Stimulated activated CD4-positive, alpha-beta T cell treated with anti-CD3 and anti-CD28 coated beads, Interleukin-1b, Interleukin-23, amount 100 ng/mL, for 24 hours (primary cell): Measurements from ENCODE around the gene VWF.
A peak's percentile ranks its signal among the peaks of the same experiment; 100 is the strongest.
"Not testable (repeated sequence)": the region's sequence is repeated elsewhere in the genome, so short reads cannot be mapped to it uniquely, and the experiment has no call there.

Experiments used
- DNase-seq, 4 experiments: peaks; one replicate each; pipeline ENCODE4 v3.0.0-alpha.2; 2020; ENCODE audit warnings: low read depth in 4 of 4, low spot score in 1 of 4

VWF gene

DNA sequence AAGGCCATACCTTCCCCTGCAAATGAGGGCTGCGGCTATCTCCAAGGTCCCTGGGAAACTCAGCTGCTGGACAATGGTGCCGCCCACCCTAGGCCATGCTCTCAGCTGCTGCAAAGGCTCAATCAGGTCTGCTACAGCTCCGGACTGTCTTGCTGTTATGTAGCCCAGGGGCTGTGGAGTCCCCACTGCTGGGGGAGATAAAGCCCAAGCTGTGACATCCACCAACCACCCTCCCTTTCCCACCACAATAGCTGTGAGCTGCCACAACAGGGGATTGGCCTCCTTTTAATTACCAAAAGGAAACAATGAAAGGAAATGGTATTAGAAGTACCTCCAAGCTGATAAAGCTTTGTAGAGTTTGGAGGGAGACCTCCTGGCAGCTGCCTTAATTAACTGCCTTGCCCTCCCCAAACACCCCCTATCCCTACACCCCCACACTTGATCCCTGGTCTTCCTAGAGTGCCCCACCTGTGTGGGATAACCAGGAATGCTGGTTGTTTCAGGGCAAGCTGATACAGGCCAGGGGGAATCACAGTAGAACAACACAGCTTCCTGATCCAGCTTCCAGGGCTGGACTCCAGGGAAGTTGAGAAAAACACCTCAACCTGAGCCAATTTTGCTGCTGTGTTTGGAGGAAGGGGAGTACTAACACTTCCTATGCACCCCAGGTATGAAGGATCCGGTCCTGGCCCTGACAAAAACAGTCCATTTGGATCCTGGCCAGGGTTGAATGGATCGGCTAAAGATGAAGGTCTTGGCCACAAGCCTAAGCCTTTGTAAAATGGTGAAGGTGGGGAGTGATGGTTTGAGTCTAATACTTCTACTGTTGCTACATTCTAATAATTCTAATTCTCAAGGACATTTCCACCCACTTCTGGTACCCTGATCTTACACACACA lies at the start of gene VWF:
Gene VWF, minus strand, starts transcription at position 260 of the 899 bp plus-strand sequence. CDS start 1,474 bp downstream, outside the sequence.
- DNase-seq: no peak

- no peak for DNase-seq
These were observed 48.4 kb upstream of the VWF start for GRCh38 chr12:6172862-6173261.

DNA sequence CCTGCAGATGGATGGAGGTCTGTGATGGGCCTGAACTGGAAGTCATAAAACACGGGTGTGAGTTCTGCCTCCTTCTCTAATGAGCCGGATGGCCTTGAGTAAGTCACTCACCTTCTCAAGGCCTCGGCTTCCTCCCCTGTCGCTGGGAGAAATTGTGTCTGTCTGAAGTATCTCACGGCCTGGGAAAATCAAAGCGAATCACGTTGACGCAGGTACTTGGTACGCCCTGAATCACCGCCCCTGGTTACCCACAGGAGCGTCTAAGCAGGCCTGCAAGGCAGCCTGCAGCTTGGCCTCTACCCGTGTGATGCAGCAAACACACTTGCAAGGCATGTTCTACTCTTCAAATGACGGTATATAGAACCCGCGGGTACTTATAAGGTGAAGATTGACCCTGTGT lies 47.6 kb upstream of the VWF start:
- no peak for DNase-seq

DNA sequence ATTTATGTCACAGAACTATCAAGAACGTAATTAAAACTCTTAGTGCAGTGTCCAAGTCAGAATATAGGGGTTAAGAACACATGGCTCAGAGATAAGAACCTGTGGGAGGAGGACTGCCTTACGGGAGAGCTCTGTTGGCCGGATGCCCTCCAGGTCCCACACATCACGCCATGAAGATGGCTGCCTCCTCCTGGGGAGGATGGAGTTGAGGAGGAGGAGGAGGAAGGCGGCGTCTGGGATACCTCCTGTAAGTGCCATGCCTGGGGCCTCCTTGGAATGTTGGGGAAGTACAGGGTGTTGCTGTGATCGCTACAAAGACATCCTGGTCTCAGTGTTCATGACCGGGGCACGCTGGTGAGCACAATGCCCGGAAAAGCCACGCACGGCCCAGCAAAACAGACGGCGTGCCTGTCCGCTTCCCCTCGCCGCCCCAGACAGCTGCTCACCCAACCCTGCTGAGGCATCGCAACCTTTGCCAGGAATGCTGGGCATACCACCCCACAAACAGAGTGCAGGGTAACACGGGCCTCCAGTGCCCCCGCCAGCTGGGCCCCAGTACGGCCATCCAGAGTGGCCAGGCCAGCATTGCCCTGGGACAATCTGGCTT lies 47.0 kb upstream of the VWF start:
- DNase-seq: no peak

- DNase-seq: peak; percentile 18 to 59 (median 30)
These were observed 43.1 kb upstream of the VWF start for GRCh38 chr12:6167327-6168280.

DNA sequence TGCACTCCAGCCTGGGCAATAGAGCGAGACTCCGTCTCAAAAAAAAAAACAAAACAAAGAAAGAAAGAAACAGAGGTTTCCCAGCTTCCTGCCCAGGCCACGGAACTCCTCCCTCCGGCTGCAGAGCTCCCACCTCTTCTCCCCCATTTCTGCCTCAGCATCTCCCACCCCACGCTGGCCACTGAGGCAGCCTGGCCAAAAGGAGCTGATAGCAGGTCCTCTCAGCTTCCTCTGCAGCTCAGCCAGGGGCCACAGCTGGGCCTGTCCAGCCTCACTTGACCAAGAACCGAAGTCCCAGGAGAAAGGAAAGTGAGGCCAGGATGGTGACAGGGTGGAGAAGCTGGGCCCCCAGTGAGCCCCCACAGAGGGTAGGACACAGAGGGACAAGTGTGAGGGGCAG lies 42.3 kb upstream of the VWF start:
- no peak for DNase-seq

- no peak for DNase-seq
These were observed 40.9 kb upstream of the VWF start for GRCh38 chr12:6165395-6165794.

GRCh38 chr12:6163416-6164060 lies 39.1 kb upstream of the VWF start:
- no peak for DNase-seq

- DNase-seq: no peak
These were observed 36.8 kb upstream of the VWF start for GRCh38 chr12:6161124-6161882.

- not testable (repeated sequence) for DNase-seq
These were observed 35.7 kb upstream of the VWF start for GRCh38 chr12:6160049-6160649.

DNA sequence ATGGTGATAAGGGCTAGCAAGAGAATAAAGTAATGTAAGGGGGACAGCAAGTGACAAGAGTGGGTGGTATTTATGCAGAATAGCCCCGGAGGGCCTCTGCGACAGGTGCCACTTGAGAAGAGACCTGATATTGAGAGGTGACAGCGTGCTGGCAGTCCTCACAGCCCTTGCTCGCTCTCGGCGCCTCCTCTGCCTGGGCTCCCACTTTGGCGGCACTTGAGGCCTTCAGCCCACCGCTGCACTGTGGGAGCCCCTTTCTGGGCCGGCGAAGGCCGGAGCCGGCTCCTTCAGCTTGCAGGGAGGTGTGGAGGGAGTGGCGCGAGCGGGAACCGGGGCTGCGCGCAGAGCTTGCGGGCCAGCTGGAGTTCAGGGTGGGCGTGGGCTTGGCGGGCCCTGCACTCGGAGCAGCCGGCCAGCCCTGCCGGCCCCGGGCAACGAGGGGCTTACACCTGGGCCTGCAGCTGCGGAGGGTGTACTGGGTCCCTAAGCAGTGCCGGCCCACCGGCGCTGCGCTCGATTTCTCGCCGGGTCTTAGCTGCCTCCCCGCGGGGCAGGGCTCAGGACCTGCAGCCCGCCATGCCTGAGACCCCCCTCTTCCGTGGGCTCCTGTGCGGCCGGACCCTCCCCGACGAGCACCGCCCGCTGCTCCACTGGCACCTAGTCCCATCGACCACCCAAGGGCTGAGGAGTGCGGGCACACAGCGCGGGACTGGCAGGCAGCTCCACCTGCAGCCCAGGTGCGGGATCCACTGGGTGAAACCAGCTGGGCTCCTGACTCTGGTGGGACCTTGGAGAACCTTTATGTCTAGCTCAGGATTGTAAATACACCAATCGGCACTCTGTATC lies 34.9 kb upstream of the VWF start:
- DNase-seq: not testable (repeated sequence)

- DNase-seq: no peak
These were observed 34.3 kb upstream of the VWF start for GRCh38 chr12:6158749-6159148.

DNA sequence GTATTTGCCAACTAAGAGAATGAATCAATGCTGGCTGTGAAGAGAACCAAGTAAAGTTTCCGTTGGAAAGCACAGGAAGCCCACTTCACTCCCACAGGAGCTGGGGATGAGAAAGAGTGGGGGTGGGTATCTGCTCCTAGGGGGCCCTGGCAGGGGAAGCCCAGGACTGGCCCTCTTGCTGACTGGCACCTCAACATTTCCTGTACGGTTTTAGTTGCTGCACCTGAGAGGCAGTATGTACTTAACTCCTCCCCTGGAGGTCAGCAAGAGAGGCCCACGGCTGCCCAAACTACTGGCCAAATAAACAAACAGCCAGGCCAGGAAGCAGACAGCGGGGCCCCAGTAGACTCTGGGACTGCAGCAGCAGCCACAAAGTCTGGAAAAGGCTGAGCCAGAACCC lies 33.8 kb upstream of the VWF start:
- no peak for DNase-seq

GRCh38 chr12:6157482-6157881 lies 33.0 kb upstream of the VWF start:
- no peak for DNase-seq

GRCh38 chr12:6154730-6155459 lies 30.4 kb upstream of the VWF start:
- no peak for DNase-seq

DNA sequence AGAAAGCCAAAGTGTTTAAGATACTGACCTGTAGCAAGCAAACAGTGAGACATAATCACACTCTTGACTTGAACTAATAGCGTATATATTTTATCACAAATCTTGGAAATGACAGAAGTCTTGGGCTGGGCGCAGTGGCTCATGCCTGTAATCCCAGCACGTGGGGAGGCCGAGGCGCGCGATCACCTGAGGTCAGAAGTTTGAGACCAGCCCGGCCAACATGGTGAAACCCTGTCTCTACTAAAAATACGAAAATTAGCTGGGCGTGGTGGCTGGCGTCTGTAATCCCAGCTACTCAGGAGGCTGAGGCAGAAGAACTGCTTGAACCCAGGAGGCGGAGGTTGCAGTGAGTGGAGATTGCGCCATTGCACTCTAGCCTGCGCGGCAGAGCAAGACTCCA lies 24.3 kb upstream of the VWF start:
- DNase-seq: not testable (repeated sequence)

- DNase-seq: no peak
These were observed 23.6 kb upstream of the VWF start for GRCh38 chr12:6148061-6148460.

DNA sequence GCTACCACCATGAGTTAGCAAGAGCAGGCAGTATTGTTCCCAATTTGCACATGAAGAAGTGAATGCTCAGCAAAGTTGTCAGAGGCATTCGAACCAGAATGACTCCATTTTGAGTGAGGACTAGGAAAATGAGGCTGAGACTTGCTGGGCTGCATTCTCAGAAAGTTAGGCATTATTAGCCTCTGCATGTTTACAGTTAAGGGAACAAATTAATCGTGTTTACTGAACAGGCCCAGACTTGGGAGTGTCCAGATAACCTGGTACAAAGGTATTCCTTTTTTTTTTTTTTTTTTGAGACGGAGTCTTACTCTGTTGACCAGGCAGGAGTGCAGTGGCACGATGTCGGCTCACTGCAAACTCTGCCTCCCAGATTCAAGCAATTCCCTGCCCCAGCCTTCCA lies 22.5 kb upstream of the VWF start:
- no peak for DNase-seq
